ENCODE measurements around the gene C11orf24. TPM values are rescaled to one million over a fixed set of nuclear protein-coding genes. Genes with fewer than 3 reads are reported as not detected.

Gene C11orf24
- total RNA-seq, 1 experiment from 2014 or later = 37.8 TPM

DNA sequence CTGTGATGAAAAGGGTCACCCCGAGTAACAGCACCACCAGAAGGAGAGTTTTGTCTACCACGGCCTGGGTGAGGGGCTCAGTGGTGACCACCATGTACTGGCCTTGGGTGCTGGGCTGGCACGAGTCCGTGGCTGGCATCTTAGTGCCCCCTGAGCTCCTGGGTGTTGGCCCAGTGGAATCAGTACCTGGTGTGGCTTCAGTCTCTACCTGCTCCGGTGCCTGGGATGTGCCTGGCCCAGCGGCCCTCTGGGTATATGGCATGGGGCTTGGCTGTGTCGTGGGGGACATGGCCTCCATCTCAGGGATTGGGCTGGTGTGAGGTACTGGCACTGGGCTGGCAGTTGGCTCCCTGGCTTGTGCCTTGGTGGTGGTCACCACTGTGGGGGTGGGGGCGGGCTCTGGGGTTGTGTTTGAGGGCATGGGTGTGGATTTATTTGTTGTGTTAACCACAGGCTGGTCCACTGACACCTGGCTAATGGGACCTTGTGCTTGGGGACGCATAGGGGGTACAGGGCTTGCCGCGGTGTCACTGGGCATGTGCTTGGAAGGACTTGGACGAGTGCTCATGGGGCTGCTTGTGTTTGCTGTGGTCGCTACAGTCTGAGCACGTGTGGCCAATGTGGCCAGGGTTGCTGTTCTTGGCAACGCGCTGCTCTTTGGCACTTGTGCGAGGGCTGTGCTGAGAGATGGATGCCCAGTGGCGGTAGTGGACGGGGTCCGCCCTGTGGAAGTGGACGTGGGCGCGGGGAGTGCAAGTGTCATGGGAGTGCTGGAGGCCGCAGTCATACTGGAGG lies 9.8 kb downstream of the C11orf24 start:
- TF ChIP-seq ZNF274 (IDR thresholded peaks at IDR 0.05; ENCODE audit: low read depth, low read length) (no peak), POLR2AphosphoS5 (IDR thresholded peaks at IDR 0.05; ENCODE audit: low read depth, low read length) (0 out of 2 replicates have a peak, but pooled peaks have one; percentile 26), TCF7L2 (IDR thresholded peaks at IDR 0.05; ENCODE audit: borderline replicate concordance, extremely low read depth, insufficient read depth, insufficient read length) (no peak)
- Histone ChIP-seq H3K9ac (ENCODE audit: low read length) (no peak overlapping the region), H3K79me2 (ENCODE audit: insufficient read depth, low read length) (no peaks in the 10 kb centered on the region; the same call in 1 of the 2 replicates), H3K27ac (ENCODE audit: low read depth, low read length) (no peak overlapping the region), H3K9me3 (ENCODE audit: control insufficient read depth in 1 of 2, insufficient read depth in 1 of 2, low read depth in 1 of 2, low read length in 2 of 2) (no peaks in the 10 kb centered on the region), H3K4me2 (ENCODE audit: low read length) (no peak overlapping the region), H3K27me3 (ENCODE audit: insufficient read depth, low read length) (no peaks in the 10 kb centered on the region), H3K4me3 (replicated peaks in 1 of 2; ENCODE audit: low read depth in 1 of 2, low read length in 2 of 2) (no peak overlapping the region), H3K36me3 (ENCODE audit: control insufficient read depth in 1 of 2, insufficient read depth in 2 of 2, low read length in 2 of 2) (peaks cover 15 to 47% of the 10 kb centered on the region in 2 experiments), H2AFZ (ENCODE audit: low read depth, low read length, poor library complexity, severe bottlenecking) (no peak overlapping the region), H3K4me1 (ENCODE audit: control insufficient read depth in 1 of 2, insufficient read depth in 2 of 2, low read length in 2 of 2) (peaks cover 3 to 12% of the 10 kb centered on the region in 2 experiments; a peak in 3 of 4 replicates), H3K9me2 (ENCODE audit: insufficient read depth) (no peaks in the 10 kb centered on the region), H4K20me1 (ENCODE audit: insufficient read depth) (no peaks in the 10 kb centered on the region)
- ChIA-PET RAD21 (ENCODE audit: low non-redundant PET in 1 of 2, low total read pairs in 2 of 2, uncharacterized antibody in 2 of 2, unreplicated experiment in 2 of 2) (no interaction called here), POLR2A (no interaction called here), CTCF (no interaction called here)
- intact Hi-C loops (cut with micrococcal nuclease) = no loop called here
- ATAC-seq (no peak), DNase-seq (ENCODE audit: low read depth, low spot score) (no peak)
- BruUV-seq (replicated peaks) = TSS peak; percentile 2

DNA sequence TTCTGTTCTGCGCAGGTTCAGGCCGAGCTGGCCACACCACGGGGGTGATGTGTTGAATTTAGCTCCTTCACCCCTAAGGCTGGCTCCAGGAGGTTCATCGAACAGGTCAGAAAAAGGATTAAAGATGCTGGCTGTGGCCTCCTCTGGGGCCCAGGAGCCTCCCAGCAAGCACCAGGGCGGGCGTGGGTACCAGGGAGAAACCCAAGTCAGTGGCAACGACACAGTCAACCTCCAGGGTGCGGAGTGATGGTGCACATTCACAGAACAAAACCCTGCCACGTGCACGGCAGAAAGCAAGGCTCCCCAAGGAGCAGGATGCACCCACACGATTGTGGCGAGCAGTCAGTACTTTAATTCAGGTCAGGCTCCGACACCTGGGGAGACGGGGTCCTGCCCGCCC lies 10.8 kb downstream of the C11orf24 start:
- ChIA-PET RAD21 (ENCODE audit: low non-redundant PET in 1 of 2, low total read pairs in 2 of 2, uncharacterized antibody in 2 of 2, unreplicated experiment in 2 of 2) (no interaction called here), POLR2A (no interaction called here), CTCF (interaction anchor here (2.2 kb wide), 1 partner anchor 37 kb away, joined by 13 read pairs; no protein-coding TSS in a partner anchor)
- H3K4me2 ChIP-seq (ENCODE audit: low read length) = no peak overlapping the region
- H3K27me3 ChIP-seq (ENCODE audit: insufficient read depth, low read length) = no peaks in the 10 kb centered on the region
- DNase-seq (ENCODE audit: low read depth, low spot score) = no peak
- peaks cover 7 to 40% of the 10 kb centered on the region in 2 experiments; a peak in 3 of 4 replicates for H3K36me3 ChIP-seq (ENCODE audit: control insufficient read depth in 1 of 2, insufficient read depth in 2 of 2, low read length in 2 of 2)
- H4K20me1 ChIP-seq (ENCODE audit: insufficient read depth) = no peaks in the 10 kb centered on the region
- intact Hi-C loops (cut with micrococcal nuclease) = no loop called here
- H3K27ac ChIP-seq (ENCODE audit: low read depth, low read length) = no peak overlapping the region
- peaks cover 3 to 17% of the 10 kb centered on the region in 2 experiments; a peak in 3 of 4 replicates for H3K4me1 ChIP-seq (ENCODE audit: control insufficient read depth in 1 of 2, insufficient read depth in 2 of 2, low read length in 2 of 2)
- H3K79me2 ChIP-seq (ENCODE audit: insufficient read depth, low read length) = no peaks in the 10 kb centered on the region; the same call in 1 of the 2 replicates
- H3K9ac ChIP-seq (ENCODE audit: low read length) = no peak overlapping the region
- H2AFZ ChIP-seq (ENCODE audit: low read depth, low read length, poor library complexity, severe bottlenecking) = no peak overlapping the region
- H3K9me2 ChIP-seq (ENCODE audit: insufficient read depth) = no peaks in the 10 kb centered on the region
- no peak for TF ChIP-seq EZH2 (IDR thresholded peaks at IDR 0.05)
- TF ChIP-seq CBX3 (IDR thresholded peaks at IDR 0.05; ENCODE audit: low read depth) = no peak
- no peak for TF ChIP-seq YY1 (IDR thresholded peaks at IDR 0.05; ENCODE audit: extremely low read depth, insufficient replicate concordance, low read depth, low read length)
- no peak for TF ChIP-seq EGR1 (IDR thresholded peaks at IDR 0.05; ENCODE audit: low read depth)
- no peak for TF ChIP-seq SIN3A (IDR thresholded peaks at IDR 0.05; ENCODE audit: low read depth)
- no peak for TF ChIP-seq TCF7L2 (IDR thresholded peaks at IDR 0.05; ENCODE audit: borderline replicate concordance, extremely low read depth, insufficient read depth, insufficient read length)
- TF ChIP-seq ZFX (IDR thresholded peaks at IDR 0.05) = no peak
- TF ChIP-seq, protein P1, sequence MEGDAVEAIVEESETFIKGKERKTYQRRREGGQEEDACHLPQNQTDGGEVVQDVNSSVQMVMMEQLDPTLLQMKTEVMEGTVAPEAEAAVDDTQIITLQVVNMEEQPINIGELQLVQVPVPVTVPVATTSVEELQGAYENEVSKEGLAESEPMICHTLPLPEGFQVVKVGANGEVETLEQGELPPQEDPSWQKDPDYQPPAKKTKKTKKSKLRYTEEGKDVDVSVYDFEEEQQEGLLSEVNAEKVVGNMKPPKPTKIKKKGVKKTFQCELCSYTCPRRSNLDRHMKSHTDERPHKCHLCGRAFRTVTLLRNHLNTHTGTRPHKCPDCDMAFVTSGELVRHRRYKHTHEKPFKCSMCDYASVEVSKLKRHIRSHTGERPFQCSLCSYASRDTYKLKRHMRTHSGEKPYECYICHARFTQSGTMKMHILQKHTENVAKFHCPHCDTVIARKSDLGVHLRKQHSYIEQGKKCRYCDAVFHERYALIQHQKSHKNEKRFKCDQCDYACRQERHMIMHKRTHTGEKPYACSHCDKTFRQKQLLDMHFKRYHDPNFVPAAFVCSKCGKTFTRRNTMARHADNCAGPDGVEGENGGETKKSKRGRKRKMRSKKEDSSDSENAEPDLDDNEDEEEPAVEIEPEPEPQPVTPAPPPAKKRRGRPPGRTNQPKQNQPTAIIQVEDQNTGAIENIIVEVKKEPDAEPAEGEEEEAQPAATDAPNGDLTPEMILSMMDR (IDR thresholded peaks at IDR 0.05 in 2 of 3, conservative IDR thresholded peaks at IDR 0.05 in 1 of 3; ENCODE audit: borderline replicate concordance in 1 of 3, insufficient read depth in 1 of 3, low read depth in 2 of 3, low read length in 2 of 3) = no peak
- TF ChIP-seq ZNF274 (IDR thresholded peaks at IDR 0.05; ENCODE audit: low read depth, low read length) = no peak
- no peak for TF ChIP-seq SP1 (IDR thresholded peaks at IDR 0.05; ENCODE audit: low read depth)
- no peak for TF ChIP-seq POLR2A (IDR thresholded peaks at IDR 0.05; ENCODE audit: borderline replicate concordance, extremely low read depth, insufficient read depth, insufficient read length)
- BruUV-seq (replicated peaks) = no TSS peak
- ATAC-seq = no peak
- H3K4me3 ChIP-seq (replicated peaks in 1 of 2; ENCODE audit: low read depth in 1 of 2, low read length in 2 of 2) = no peak overlapping the region
- H3K9me3 ChIP-seq (ENCODE audit: control insufficient read depth in 1 of 2, insufficient read depth in 1 of 2, low read depth in 1 of 2, low read length in 2 of 2) = no peaks in the 10 kb centered on the region
